Measurements from ENCODE around the gene RTRAF. TPM values are rescaled to one million over a fixed set of nuclear protein-coding genes. Genes with fewer than 3 reads are reported as not detected.
A peak's percentile ranks its signal among the peaks of the same experiment; 100 is the strongest.

RTRAF gene
- total RNA-seq, 6 experiments from 2014 or later, result 35.1 to 73.0 (median 55.4) TPM

DNA sequence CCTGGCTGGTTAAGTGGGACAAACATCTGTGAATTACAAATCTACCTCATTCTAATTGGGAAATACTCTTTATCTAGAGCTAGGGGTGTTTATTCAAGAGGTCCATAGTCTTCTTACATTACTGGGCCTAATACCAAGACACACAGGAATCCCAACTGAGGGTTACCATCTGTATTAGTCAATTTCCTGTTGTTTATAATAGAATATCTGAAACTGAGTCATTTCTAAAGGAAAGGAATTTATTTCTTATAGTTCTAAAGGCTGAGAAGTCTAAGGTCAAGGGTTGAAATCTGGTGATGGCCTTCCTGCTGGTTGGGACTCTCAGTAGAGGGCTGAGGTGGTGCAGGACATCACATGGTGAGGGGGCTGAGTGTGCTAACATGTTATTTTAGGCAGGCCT is 36.0 kb downstream of the RTRAF start:
- Histone ChIP-seq H3K4me3 (no peak overlapping the region), H3K4me1 (peaks cover 0 to 10% (median 0%) of the 10 kb centered on the region in 4 donors), H3K9me3 (no peaks in the 10 kb centered on the region), H3K27me3 (no peaks in the 10 kb centered on the region), H3K36me3 (no peaks in the 10 kb centered on the region), H3K27ac (no peak overlapping the region)
- DNase-seq (no peak), ATAC-seq (peak; percentile 69 to 90 (median 80))
- TF ChIP-seq POLR2A (IDR thresholded peaks at IDR 0.05) (no peak), CTCF (IDR thresholded peaks at IDR 0.05) (no peak)
- intact Hi-C loops (cut with DNase I), result no loop called here

GRCh38 chr14:52026017-52026660 is 36.8 kb downstream of the RTRAF start:
- Histone ChIP-seq H3K4me3 (no peak overlapping the region), H3K4me1 (peaks cover 0 to 10% (median 0%) of the 10 kb centered on the region in 4 donors), H3K27me3 (no peaks in the 10 kb centered on the region), H3K27ac (no peak overlapping the region), H3K9me3 (no peaks in the 10 kb centered on the region), H3K36me3 (no peaks in the 10 kb centered on the region)
- ATAC-seq, result peak in 2 of 4 donors; percentile 14 to 33
- TF ChIP-seq CTCF (IDR thresholded peaks at IDR 0.05), result no peak
- TF ChIP-seq POLR2A (IDR thresholded peaks at IDR 0.05), result no peak
- 82% methylated on average over 4 of the region's 8 CpGs for WGBS (ENCODE audit: insufficient coverage, low coverage, low lambda C conversion rate, missing lambda C conversion rate)
- no peak for DNase-seq
- intact Hi-C loops (cut with DNase I), result no loop called here

DNA sequence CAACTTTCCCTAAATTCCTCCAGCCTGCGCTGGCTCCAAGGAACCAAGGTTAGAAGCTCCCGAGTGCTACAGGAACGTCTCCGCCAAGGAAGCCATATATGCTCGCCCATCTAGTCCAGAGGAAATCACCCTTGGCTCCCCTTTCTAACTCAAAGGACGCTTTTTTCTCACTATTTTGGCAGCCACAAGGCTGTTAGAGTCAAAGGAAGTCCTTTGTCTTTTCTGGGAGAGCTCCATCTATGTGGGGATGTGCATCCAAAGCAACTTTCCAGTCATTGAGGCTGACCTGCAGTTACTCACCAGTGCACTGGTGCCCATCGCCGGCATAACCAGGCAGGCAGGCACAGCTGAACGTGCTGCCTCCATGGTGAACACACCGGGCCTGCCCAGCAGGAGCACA is 37.6 kb downstream of the RTRAF start:
- TF ChIP-seq CTCF (IDR thresholded peaks at IDR 0.05) (no peak), POLR2A (IDR thresholded peaks at IDR 0.05) (no peak)
- Histone ChIP-seq H3K4me1 (peaks cover 0 to 10% (median 0%) of the 10 kb centered on the region in 4 donors), H3K36me3 (no peaks in the 10 kb centered on the region), H3K27ac (no peak overlapping the region), H3K27me3 (no peaks in the 10 kb centered on the region), H3K4me3 (no peak overlapping the region), H3K9me3 (no peaks in the 10 kb centered on the region)
- no peak for DNase-seq
- ATAC-seq, result peak in 1 of 4 donors; percentile 25
- intact Hi-C loops (cut with DNase I), result no loop called here
- 81% methylated on average over 5 of the region's 10 CpGs for WGBS (ENCODE audit: insufficient coverage, low coverage, low lambda C conversion rate, missing lambda C conversion rate)

- H3K27me3 ChIP-seq, result no peaks in the 10 kb centered on the region
- ATAC-seq, result no peak
- no peaks in the 10 kb centered on the region for H3K9me3 ChIP-seq
- no peak overlapping the region for H3K4me3 ChIP-seq
- TF ChIP-seq POLR2A (IDR thresholded peaks at IDR 0.05) (no peak), CTCF (IDR thresholded peaks at IDR 0.05) (no peak)
- no peak overlapping the region for H3K27ac ChIP-seq
- H3K36me3 ChIP-seq, result no peaks in the 10 kb centered on the region
- intact Hi-C loops (cut with DNase I), result no loop called here
- 18% methylated on average over 1 of the region's 1 CpG for WGBS (ENCODE audit: insufficient coverage, low coverage, low lambda C conversion rate, missing lambda C conversion rate)
- H3K4me1 ChIP-seq, result peaks cover 0 to 7% (median 0%) of the 10 kb centered on the region in 4 donors
- no peak for DNase-seq
Measured at GRCh38 chr14:52029881-52030280, 40.5 kb downstream of the RTRAF start.

Data from right lobe of liver (tissue), 6 donors.